ENCODE measurements around the gene CASQ2.

GRCh38 chr1:115656461-115657077, 111.9 kb downstream of the CASQ2 start:
- TF ChIP-seq NFYA (IDR thresholded peaks at IDR 0.05; ENCODE audit: borderline replicate concordance, low read depth, low read length) (no peak), CBFB (IDR thresholded peaks at IDR 0.05; ENCODE audit: low read depth) (no peak), CTCF (IDR thresholded peaks at IDR 0.05 in 2 of 3, conservative IDR thresholded peaks at IDR 0.05 in 1 of 3; ENCODE audit: control insufficient read depth in 2 of 3, extremely low read depth in 1 of 3, insufficient read depth in 1 of 3, low read depth in 3 of 3, low read length in 3 of 3) (no peak), SIN3A (IDR thresholded peaks at IDR 0.05; ENCODE audit: low read depth, low read length) (no peak), POLR2AphosphoS5 (IDR thresholded peaks at IDR 0.05; ENCODE audit: low read length) (no peak)
